Ovary (tissue), 10 donors: ENCODE data around the gene ARHGEF37. TPM values are rescaled to one million over a fixed set of nuclear protein-coding genes. Genes with fewer than 3 reads are reported as not detected.
A peak's percentile ranks its signal among the peaks of the same experiment; 100 is the strongest.
"Not testable (repeated sequence)": the region's sequence is repeated elsewhere in the genome, so short reads cannot be mapped to it uniquely, and the experiment has no call there.

ENCODE experiments used
- DNase-seq, 5 donors: peaks; one replicate each; pipeline ENCODE4 v3.0.0-alpha.2; 2019 to 2020
- H3K27ac ChIP-seq, 2 donors: fragments of 200-600 bp; one replicate each; pipeline versions ENCODE4 v1.5.1 to v1.8.0; 2019 to 2022
- H3K27me3 ChIP-seq: fragments of 200-600 bp; one replicate; pipeline ENCODE4 v1.8.0; 2022
- H3K36me3 ChIP-seq: fragments of 200-600 bp; sonication (generic); one replicate; pipeline ENCODE4 v1.5.1; 2019
- H3K4me1 ChIP-seq: one replicate; pipeline ENCODE4 v1.8.1; 2013; ENCODE audit warnings: mild to moderate bottlenecking, moderate library complexity; ENCODE audit not compliant: insufficient read depth
- H3K4me3 ChIP-seq: fragments of 200-600 bp; sonication (generic); one replicate; pipeline ENCODE4 v1.5.1; 2017
- H3K9me3 ChIP-seq, 2 donors: fragments of 200-600 bp in 1 of 2; sonication (generic) in 1 of 2; one replicate each; pipeline versions ENCODE4 v1.5.1 to v1.8.1; 2013 to 2019; ENCODE audit warnings: mild to moderate bottlenecking in 1 of 2, moderate library complexity in 1 of 2
- EP300 ChIP-seq: sonication (generic); formaldehyde crosslinking; IDR thresholded peaks from one replicate; pipeline ENCODE4 v1.6.1; 2017; ENCODE audit warnings: antibody characterized with exemption
- POLR2A ChIP-seq: fragments of 450-650 bp; IDR thresholded peaks from one replicate; pipeline ENCODE4 v1.6.1; 2017; ENCODE audit warnings: antibody characterized with exemption, mild to moderate bottlenecking, moderate library complexity
- WGBS, 3 donors: extraction: QIAGEN DNeasy Blood & Tissue Kit in 1 of 3; methylation state at CpG; one replicate each; pipeline versions ENCODE4 v1.1.5 to v1.1.7; 2013 to 2017; 5-methylcytosine and 5-hydroxymethylcytosine counted together
- intact Hi-C, 4 donors: fragments of 100-400 bp; cut with DNase I; formaldehyde crosslinking; loops; one replicate each; pipeline versions ENCODE4 v1.11.0 to v1.15.1; 2022 to 2023
- long read RNA-seq, 3 donors: library from polyadenylated mRNA in 2 of 3; unstranded in 2 of 3; transcript quantifications; one replicate each; pipeline ENCODE4 v2.0.0 and lab custom pipeline, GENCODE V29; 2021 to 2026
- polyA plus RNA-seq, 2 donors: library from polyadenylated mRNA; stranded (reverse); fragments of 200-250 nt in 1 of 2; fragments of 350-450 nt in 1 of 2; fragmentation: Illumina TruSeq in 1 of 2; extraction: RNeasy Lipid Tissue Mini Kit (QIAGEN cat#74804) in 1 of 2; gene quantifications; one replicate each; pipeline ENCODE4 v1.2.3, GENCODE V29; 2013 to 2014
- total RNA-seq, 7 donors: library from RNA; depleted of rRNA in 2 of 7; stranded (reverse); fragments of >200 nt in 2 of 7; fragmentation: NEBNext Ultra II Directional in 3 of 7; extraction: Animal tissue kit (Norgen Biotek cat#: 25700) in 3 of 7; gene quantifications; one replicate each; pipeline versions ENCODE4 v1.1.0 to v1.2.4, GENCODE V29; 2016 to 2023
- TF ChIP-seq, protein P1 (sequence below), 3 donors: fragments of 450-650 bp in 2 of 3; fragments of 200-600 bp in 1 of 3; IDR thresholded peaks; one replicate each; pipeline versions ENCODE4 v1.5.1 to v1.8.0; 2016 to 2022; ENCODE audit warnings: antibody characterized with exemption in 3 of 3, mild to moderate bottlenecking in 1 of 3
- donor health status: DM: no; HTN: no; CAD: no; lungs with moderate emphysema.
- donor health status: DM: no; HTN: no; CAD: no.
- donor health status: Bipolar disorder and iron deficiency.
- donor health status: DM: yes; HTN: yes; CAD: no.
- donor health status: DM: no; HTN: no; CAD: no.
- donor health status: DM: yes; HTN: yes; CAD: no.

ARHGEF37 gene, protein sequence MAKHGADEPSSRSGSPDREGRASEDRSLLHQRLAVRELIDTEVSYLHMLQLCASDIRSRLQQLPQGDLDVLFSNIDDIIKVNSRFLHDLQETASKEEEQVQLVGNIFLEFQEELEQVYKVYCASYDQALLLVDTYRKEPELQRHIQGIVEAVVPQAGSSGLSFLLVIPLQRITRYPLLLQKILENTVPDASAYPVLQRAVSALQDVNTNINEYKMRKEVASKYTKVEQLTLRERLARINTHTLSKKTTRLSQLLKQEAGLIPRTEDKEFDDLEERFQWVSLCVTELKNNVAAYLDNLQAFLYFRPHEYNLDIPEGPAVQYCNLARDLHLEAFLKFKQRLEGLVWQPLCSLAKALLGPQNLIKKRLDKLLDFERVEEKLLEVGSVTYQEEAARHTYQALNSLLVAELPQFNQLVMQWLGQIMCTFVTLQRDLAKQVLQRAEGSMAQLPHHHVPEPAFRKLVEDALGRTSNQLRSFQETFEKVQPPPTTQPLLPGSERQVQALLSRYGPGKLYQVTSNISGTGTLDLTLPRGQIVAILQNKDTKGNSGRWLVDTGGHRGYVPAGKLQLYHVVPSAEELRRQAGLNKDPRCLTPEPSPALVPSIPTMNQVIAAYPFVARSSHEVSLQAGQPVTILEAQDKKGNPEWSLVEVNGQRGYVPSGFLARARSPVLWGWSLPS
- total RNA-seq (1 to 10 TPM; 4.1 to 9.9 (median 6.2) TPM), polyA plus RNA-seq (1 to 10 TPM; 4.2 to 6.8 TPM)
- long read RNA-seq, donor 1, partial matches to known transcripts: 2 of 4 reads
- long read RNA-seq, donor 1, other reads (novel, unspliced or antisense): 2 of 4 reads
- long read RNA-seq, donor 2: 0 reads
- long read RNA-seq, donor 3, full-length matches to known transcripts: 2 of 12 reads
- long read RNA-seq, donor 3, partial matches to known transcripts: 3 of 12 reads
- long read RNA-seq, donor 3, other reads (novel, unspliced or antisense): 7 of 12 reads

DNA sequence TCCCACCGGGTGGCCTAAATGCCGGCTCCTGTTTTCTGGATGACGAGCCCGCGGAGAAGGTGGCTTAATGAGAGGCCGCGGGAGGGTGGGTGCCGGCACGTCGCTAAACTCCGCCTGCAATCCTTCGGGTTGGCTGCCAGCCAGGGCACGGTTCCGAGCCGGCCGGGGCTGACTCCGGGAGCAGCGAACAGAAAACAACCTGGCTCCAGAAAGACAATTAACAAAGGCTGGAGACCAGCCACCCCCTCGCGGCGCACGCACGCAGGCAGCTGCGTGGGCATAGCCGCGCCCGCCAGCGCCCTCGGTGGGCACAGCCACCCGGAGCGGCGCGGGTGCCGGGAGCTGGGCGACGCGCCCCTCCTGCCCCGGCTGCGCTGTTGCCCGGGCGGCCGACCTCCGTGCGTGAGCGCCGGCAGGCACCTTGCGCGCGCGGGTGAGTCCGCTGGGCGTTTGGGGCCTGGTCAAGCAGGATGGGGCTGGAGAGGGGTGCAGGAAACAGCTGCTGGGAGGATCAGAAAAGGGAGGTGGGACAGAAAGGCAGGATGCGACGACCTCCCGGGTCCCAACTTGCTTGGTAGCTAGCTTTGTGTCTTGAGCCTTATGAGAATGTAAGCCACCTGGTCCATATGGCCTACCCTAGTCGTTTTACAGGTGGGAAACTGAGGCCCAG is at the start of gene ARHGEF37:
TSS of gene ARHGEF37 (plus strand) at position 307 of the 670 bp plus-strand sequence. CDS start 16,272 bp downstream, outside the sequence.
- Histone ChIP-seq H3K36me3 (no peaks in the 10 kb centered on the region), H3K4me3 (peak within 1 kb of the TSS; percentile 57), H3K27ac (peak within 1 kb of the TSS; percentile 32 to 65), H3K4me1 (peaks cover 9% of the 10 kb centered on the region), H3K27me3 (no peaks in the 10 kb centered on the region), H3K9me3 (no peaks in the 10 kb centered on the region)
- intact Hi-C loops: no loop called here
- peak; percentile 84 to 93 (median 90) for DNase-seq
- no peak for TF ChIP-seq POLR2A
- TF ChIP-seq, protein P1, sequence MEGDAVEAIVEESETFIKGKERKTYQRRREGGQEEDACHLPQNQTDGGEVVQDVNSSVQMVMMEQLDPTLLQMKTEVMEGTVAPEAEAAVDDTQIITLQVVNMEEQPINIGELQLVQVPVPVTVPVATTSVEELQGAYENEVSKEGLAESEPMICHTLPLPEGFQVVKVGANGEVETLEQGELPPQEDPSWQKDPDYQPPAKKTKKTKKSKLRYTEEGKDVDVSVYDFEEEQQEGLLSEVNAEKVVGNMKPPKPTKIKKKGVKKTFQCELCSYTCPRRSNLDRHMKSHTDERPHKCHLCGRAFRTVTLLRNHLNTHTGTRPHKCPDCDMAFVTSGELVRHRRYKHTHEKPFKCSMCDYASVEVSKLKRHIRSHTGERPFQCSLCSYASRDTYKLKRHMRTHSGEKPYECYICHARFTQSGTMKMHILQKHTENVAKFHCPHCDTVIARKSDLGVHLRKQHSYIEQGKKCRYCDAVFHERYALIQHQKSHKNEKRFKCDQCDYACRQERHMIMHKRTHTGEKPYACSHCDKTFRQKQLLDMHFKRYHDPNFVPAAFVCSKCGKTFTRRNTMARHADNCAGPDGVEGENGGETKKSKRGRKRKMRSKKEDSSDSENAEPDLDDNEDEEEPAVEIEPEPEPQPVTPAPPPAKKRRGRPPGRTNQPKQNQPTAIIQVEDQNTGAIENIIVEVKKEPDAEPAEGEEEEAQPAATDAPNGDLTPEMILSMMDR (IDR thresholded peaks at IDR 0.05): no peak
- no peak for TF ChIP-seq EP300
- WGBS, 3 donors: 0 to 1% (median 0%) methylated on average over 56 of the region's 56 CpGs

DNA sequence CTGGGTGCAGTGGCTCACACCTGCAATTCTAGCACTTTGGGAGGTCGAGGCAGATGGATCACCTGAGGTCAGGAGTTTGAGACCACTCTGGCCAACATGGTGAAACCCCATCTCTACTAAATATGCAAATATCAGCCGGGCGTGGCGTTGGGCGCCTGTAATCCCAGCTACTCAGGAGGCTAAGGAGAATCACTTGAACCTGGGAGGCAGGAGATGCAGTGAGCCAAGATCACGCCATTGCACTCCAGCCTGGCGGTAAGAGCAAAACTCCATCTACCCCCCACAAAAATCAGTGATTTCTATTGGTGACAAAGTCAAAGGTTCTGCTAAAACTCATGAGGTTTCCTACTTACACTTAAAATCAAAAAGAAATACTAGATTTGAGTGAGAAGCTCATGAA is 48.9 kb upstream of the ARHGEF37 start:
- H3K4me3 ChIP-seq: no peak overlapping the region
- H3K27ac ChIP-seq: no peak overlapping the region
- no peaks in the 10 kb centered on the region for H3K9me3 ChIP-seq
- peaks cover 10% of the 10 kb centered on the region for H3K4me1 ChIP-seq
- intact Hi-C loops: no loop called here
- TF ChIP-seq EP300 (no peak), POLR2A (no peak)
- TF ChIP-seq, protein P1 (IDR thresholded peaks at IDR 0.05): no peak
- WGBS, 3 donors: 85 to 94% (median 93%) methylated on average over 7 of the region's 7 CpGs
- no peak for DNase-seq
- no peaks in the 10 kb centered on the region for H3K36me3 ChIP-seq
- no peaks in the 10 kb centered on the region for H3K27me3 ChIP-seq

GRCh38 chr5:149535787-149536186 is 45.5 kb upstream of the ARHGEF37 start:
- H3K27me3 ChIP-seq, H3K4me1 ChIP-seq, H3K36me3 ChIP-seq, H3K4me3 ChIP-seq, H3K9me3 ChIP-seq, H3K27ac ChIP-seq, intact Hi-C loops: not testable (repeated sequence)
- DNase-seq: peak in 1 of 5 donors; percentile 9
- 86 to 89% (median 87%) methylated on average over 6 of the region's 6 CpGs for WGBS, 3 donors

- no peaks in the 10 kb centered on the region for H3K36me3 ChIP-seq
- TF ChIP-seq POLR2A (no peak), EP300 (no peak)
- TF ChIP-seq, protein P1 (IDR thresholded peaks at IDR 0.05): no peak
- H3K9me3 ChIP-seq: no peaks in the 10 kb centered on the region
- no peak overlapping the region for H3K4me3 ChIP-seq
- no peaks in the 10 kb centered on the region for H3K27me3 ChIP-seq
- intact Hi-C loops: no loop called here
- no peak overlapping the region for H3K27ac ChIP-seq
- H3K4me1 ChIP-seq: peaks cover 8% of the 10 kb centered on the region
- 39 to 63% (median 58%) methylated on average over 1 of the region's 1 CpG for WGBS, 3 donors
- DNase-seq: no peak
Measured at GRCh38 chr5:149537374-149537975, 43.8 kb upstream of the ARHGEF37 start.
